K562 (cell line): ENCODE results near the gene HLA-B. TPM values are rescaled to one million over a fixed set of nuclear protein-coding genes. Genes with fewer than 3 reads are reported as not detected.

ENCODE experiments used
- ARID3A ChIP-seq: IDR thresholded peaks from 2 replicates; pipeline ENCODE4 v1.6.1; 2012; ENCODE audit warnings: low read depth, low read length, improper control_type of control experiment, borderline replicate concordance
- ARID3B ChIP-seq: fragments of 250-450 bp; sonication (Bioruptor Pico); IDR thresholded peaks from 2 replicates; pipeline ENCODE4 v1.4.0; 2020; ENCODE audit warnings: borderline replicate concordance
- ARID4B ChIP-seq: sonication (generic); formaldehyde crosslinking; IDR thresholded peaks from 2 replicates; pipeline ENCODE4 v1.8.0; 2022; ENCODE audit warnings: mild to moderate bottlenecking, missing genetic modification reagents
- BCOR ChIP-seq: fragments of 450-650 bp; IDR thresholded peaks from 2 replicates; pipeline ENCODE4 v1.6.1; 2016
- CBFA2T3 ChIP-seq: fragments of 450-650 bp; IDR thresholded peaks from 2 replicates; pipeline ENCODE4 v1.6.1; 2017
- DPF2 ChIP-seq: fragments of 450-650 bp; IDR thresholded peaks from 2 replicates; pipeline ENCODE4 v1.6.1; 2016
- ELF2 ChIP-seq: fragments of 250-450 bp; sonication (Bioruptor Pico); IDR thresholded peaks from 2 replicates; pipeline ENCODE4 v1.5.0; 2021; ENCODE audit warnings: mild to moderate bottlenecking
- FIP1L1 ChIP-seq: fragments of 200-400 bp; formaldehyde crosslinking; IDR thresholded peaks from 2 replicates; pipeline ENCODE4 v1.6.1; 2018; ENCODE audit warnings: mild to moderate bottlenecking, low read depth, low read length; ENCODE audit not compliant: poor library complexity, severe bottlenecking
- GABPB1 ChIP-seq: sonication (generic); formaldehyde crosslinking; IDR thresholded peaks from 2 replicates; pipeline ENCODE4 v1.8.0; 2022; ENCODE audit warnings: mild to moderate bottlenecking, missing genetic modification reagents
- GABPB2 ChIP-seq: fragments of 250-450 bp; sonication (Bioruptor Pico); conservative IDR thresholded peaks from 2 replicates; pipeline ENCODE4 v1.5.1; 2021; ENCODE audit warnings: mild to moderate bottlenecking
- GTF2E2 ChIP-seq: fragments of 200-800 bp; sonication (Bioruptor generic); IDR thresholded peaks from 2 replicates; pipeline ENCODE4 v1.6.1; 2016; ENCODE audit warnings: missing genetic modification characterization, missing compliant biosample characterization
- HNRNPK ChIP-seq: fragments of 200-400 bp; formaldehyde crosslinking; IDR thresholded peaks from one replicate; pipeline ENCODE4 v1.6.1; 2018; ENCODE audit warnings: mild to moderate bottlenecking, low read depth, low read length; ENCODE audit not compliant: poor library complexity, severe bottlenecking
- MCM2 ChIP-seq: fragments of 450-650 bp; IDR thresholded peaks from 2 replicates; pipeline ENCODE4 v1.6.1; 2017; ENCODE audit warnings: low read depth, mild to moderate bottlenecking
- MCM3 ChIP-seq: fragments of 450-650 bp; IDR thresholded peaks from 2 replicates; pipeline ENCODE4 v1.6.1; 2016
- NCOA4 ChIP-seq: fragments of 450-650 bp; IDR thresholded peaks from 2 replicates; pipeline ENCODE4 v1.6.1; 2018; ENCODE audit warnings: mild to moderate bottlenecking; ENCODE audit not compliant: partially characterized antibody
- NCOR1 ChIP-seq: fragments of 450-650 bp; IDR thresholded peaks from 2 replicates; pipeline ENCODE4 v1.6.1; 2016; ENCODE audit warnings: mild to moderate bottlenecking, moderate library complexity
- POLR2B ChIP-seq: fragments of 450-650 bp; IDR thresholded peaks from 2 replicates; pipeline ENCODE4 v1.6.1; 2018; ENCODE audit warnings: low read depth; ENCODE audit not compliant: partially characterized antibody
- TCF3 ChIP-seq: sonication (generic); formaldehyde crosslinking; IDR thresholded peaks from 2 replicates; pipeline ENCODE4 v1.4.0; 2020; ENCODE audit warnings: mild to moderate bottlenecking, missing genetic modification reagents
- TFAM ChIP-seq: fragments of 250-450 bp; sonication (Bioruptor Pico); conservative IDR thresholded peaks from 2 replicates; pipeline ENCODE4 v1.5.0; 2021; ENCODE audit warnings: mild to moderate bottlenecking, moderate library complexity
- U2AF1 ChIP-seq: fragments of 200-400 bp; formaldehyde crosslinking; optimal IDR thresholded peaks from 2 replicates; pipeline ENCODE3; 2017; ENCODE audit warnings: mild to moderate bottlenecking, low read depth, low read length, moderate library complexity
- ZBTB1 ChIP-seq: sonication (generic); formaldehyde crosslinking; IDR thresholded peaks from 2 replicates; pipeline ENCODE4 v1.8.1; 2023; ENCODE audit warnings: missing genetic modification reagents, low read depth, mild to moderate bottlenecking, borderline replicate concordance
- ZNF436 ChIP-seq: fragments of 250-450, 450-650 bp; sonication (Bioruptor Pico); formaldehyde crosslinking; IDR thresholded peaks from 2 replicates; pipeline ENCODE4 v1.7.0; 2020; ENCODE audit warnings: mild to moderate bottlenecking
- ZNF444 ChIP-seq: fragments of 250-450 bp; sonication (Bioruptor Pico); IDR thresholded peaks from 2 replicates; pipeline ENCODE4 v1.4.0; 2020; ENCODE audit warnings: mild to moderate bottlenecking, moderate library complexity
- ZNF668 ChIP-seq: fragments of 250-450 bp; sonication (Bioruptor Pico); IDR thresholded peaks from 2 replicates; pipeline ENCODE4 v1.8.0; 2022; ENCODE audit warnings: mild to moderate bottlenecking, inconsistent platforms
- polyA plus RNA-seq, 8 experiments: library from polyadenylated mRNA; depleted of rRNA in 4 of 8; stranded (reverse) in 5 of 8; unstranded in 3 of 8; fragments of >200 nt; fragmentation: Nextera tagmentation in 2 of 8; fragmentation: Illumina TruSeq in 1 of 8; extraction: Ambion mirVana in 2 of 8; extraction: Trizol in 1 of 8; gene quantifications; 2 replicates each; pipeline versions ENCODE4 v1.2.1 to v1.2.3, GENCODE V29; 2011 to 2014; ENCODE audit warnings: inconsistent platforms in 1 of 8, missing spikeins in 1 of 8
- total RNA-seq, 7 experiments: library from RNA; depleted of rRNA in 6 of 7; stranded (reverse); fragments of >200 nt in 6 of 7; fragmentation: Illumina TruSeq in 2 of 7; extraction: Trizol in 2 of 7; gene quantifications; 2 replicates each; pipeline versions ENCODE4 v1.2.1 to v1.2.3, GENCODE V29; 2011 to 2021; ENCODE audit warnings: low replicate concordance in 1 of 7

The HLA-B gene
- total and polyA plus RNA-seq, 9 of the 15 experiments (the other 6 are each of a cell fraction or from before 2014, with no cell fraction given): 0.07 to 9.7 (median 0.65) TPM; not detected in 2

- TF ChIP-seq ELF2 (CRISPR knock-in tag): no peak
- no peak for TF ChIP-seq POLR2B
- TF ChIP-seq U2AF1: no peak
- no peak for TF ChIP-seq MCM2
- TF ChIP-seq HNRNPK: no peak
- no peak for TF ChIP-seq FIP1L1
- TF ChIP-seq MCM3: no peak
- no peak for TF ChIP-seq ZNF436
- no peak for TF ChIP-seq GABPB2
- TF ChIP-seq GTF2E2 (tag): no peak
- TF ChIP-seq BCOR: no peak
- no peak for TF ChIP-seq ZNF444
- no peak for TF ChIP-seq CBFA2T3
- TF ChIP-seq ARID4B (CRISPR knock-in tag): no peak
- TF ChIP-seq TCF3 (CRISPR knock-in tag): no peak
- no peak for TF ChIP-seq ZNF668 (CRISPR knock-in tag)
- no peak for TF ChIP-seq ZBTB1 (CRISPR knock-in tag)
- TF ChIP-seq NCOA4: no peak
- TF ChIP-seq GABPB1 (CRISPR knock-in tag): peak; percentile 43; the same call in 1 of the 2 replicates
- TF ChIP-seq ARID3B: no peak
- TF ChIP-seq ARID3A: 0 out of 2 replicates have a peak, but pooled peaks have one; percentile 30
- TF ChIP-seq DPF2: no peak
- TF ChIP-seq NCOR1: no peak
- no peak for TF ChIP-seq TFAM (CRISPR knock-in tag)
These were observed 39.6 kb upstream of the HLA-B start (continued) for GRCh38 chr6:31396422-31397152.
